ENCODE measurements around the gene SUN2.

Gene SUN2

DNA sequence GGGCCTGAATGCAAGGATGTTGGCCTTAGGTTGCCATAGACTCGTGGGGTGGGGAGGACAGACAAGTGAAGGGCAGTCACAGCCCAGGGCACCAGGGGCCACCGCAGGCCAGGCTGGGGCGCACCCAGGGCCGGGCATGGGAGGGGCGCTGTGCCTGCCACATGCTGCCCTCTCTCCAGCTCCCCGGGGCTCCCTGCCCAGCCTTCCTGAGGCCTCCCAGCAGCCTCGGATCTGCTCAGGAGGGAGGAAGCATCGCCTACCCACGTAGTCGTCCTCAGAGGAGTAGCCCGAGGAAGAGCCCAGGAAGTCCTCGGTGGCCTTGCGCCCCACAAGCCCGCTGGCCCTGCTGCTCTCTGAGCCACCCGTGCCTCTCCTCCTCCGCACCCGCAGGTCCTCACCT is 5.2 kb downstream of the SUN2 start:
- no peak for FAIRE-seq
- no peak for DNase-seq (ENCODE audit: insufficient read length)
- TF ChIP-seq POLR2A (IDR thresholded peaks at IDR 0.05; ENCODE audit: low read depth, low read length) (no peak), TAF1 (IDR thresholded peaks at IDR 0.05; ENCODE audit: borderline replicate concordance, low read depth, low read length) (no peak), POLR2AphosphoS5 (IDR thresholded peaks at IDR 0.05; ENCODE audit: low read depth, low read length) (no peak)

- FAIRE-seq (no peak), DNase-seq (ENCODE audit: insufficient read length) (no peak)
- TF ChIP-seq POLR2AphosphoS5 (IDR thresholded peaks at IDR 0.05; ENCODE audit: low read depth, low read length) (no peak), POLR2A (IDR thresholded peaks at IDR 0.05; ENCODE audit: low read depth, low read length) (no peak), TAF1 (IDR thresholded peaks at IDR 0.05; ENCODE audit: borderline replicate concordance, low read depth, low read length) (no peak)
Observed at GRCh38 chr22:38750104-38750503, 5.7 kb downstream of the SUN2 start.

GRCh38 chr22:38748487-38749136 is 7.2 kb downstream of the SUN2 start:
- no peak for DNase-seq (ENCODE audit: insufficient read length)
- FAIRE-seq, result no peak
- TF ChIP-seq POLR2A (IDR thresholded peaks at IDR 0.05; ENCODE audit: low read depth, low read length) (no peak), TAF1 (IDR thresholded peaks at IDR 0.05; ENCODE audit: borderline replicate concordance, low read depth, low read length) (no peak), POLR2AphosphoS5 (IDR thresholded peaks at IDR 0.05; ENCODE audit: low read depth, low read length) (no peak)

DNA sequence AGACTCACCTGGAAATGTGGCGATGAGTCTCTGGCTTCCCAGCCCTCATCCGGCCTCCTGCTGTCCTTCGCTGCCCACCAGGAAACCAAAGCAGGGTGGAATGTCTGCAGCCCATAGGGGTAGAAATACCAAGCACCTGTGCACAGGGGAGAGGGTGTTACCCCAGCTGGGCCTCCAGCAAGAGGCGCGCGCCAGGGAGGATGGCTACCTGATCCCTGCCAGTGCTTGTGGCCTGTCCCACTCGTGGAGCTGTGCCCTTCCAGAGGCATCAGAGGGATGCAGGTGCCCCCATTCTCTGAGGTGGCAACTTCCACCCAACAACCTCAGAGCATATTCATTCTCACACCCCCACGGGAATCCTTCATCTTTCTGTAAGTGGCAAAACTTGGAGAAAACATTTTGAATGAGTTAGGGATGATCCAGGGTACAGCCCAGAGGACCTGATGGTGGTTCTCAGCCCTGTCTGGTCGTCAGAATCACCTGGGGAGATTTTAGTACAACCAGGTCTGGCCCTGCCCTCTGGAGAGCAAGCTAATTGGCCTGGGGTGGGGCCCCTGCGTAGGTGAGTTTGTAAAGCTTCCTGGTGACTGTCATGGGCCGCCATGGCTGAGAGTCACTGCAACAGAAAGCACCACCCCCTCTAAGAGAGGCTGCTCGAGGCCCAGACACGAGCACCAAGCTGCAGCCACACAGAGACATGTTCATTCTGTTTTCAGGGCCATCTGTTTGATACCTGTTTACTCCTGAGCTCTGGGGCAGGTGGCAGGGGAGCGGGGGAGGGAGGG is 9.9 kb downstream of the SUN2 start:
- DNase-seq (ENCODE audit: insufficient read length), result no peak
- no peak for TF ChIP-seq TAF1 (IDR thresholded peaks at IDR 0.05; ENCODE audit: borderline replicate concordance, low read depth, low read length)
- peak; percentile 28; the same call in 1 of the 2 replicates for TF ChIP-seq POLR2A (IDR thresholded peaks at IDR 0.05; ENCODE audit: low read depth, low read length)
- no peak for FAIRE-seq

GRCh38 chr22:38744981-38745380 is 10.8 kb downstream of the SUN2 start:
- DNase-seq (ENCODE audit: insufficient read length), result no peak
- TF ChIP-seq POLR2A (IDR thresholded peaks at IDR 0.05; ENCODE audit: low read depth, low read length), result no peak
- no peak for TF ChIP-seq TAF1 (IDR thresholded peaks at IDR 0.05; ENCODE audit: borderline replicate concordance, low read depth, low read length)
- no peak; the same call in 1 of the 2 replicates for TF ChIP-seq POLR2AphosphoS5 (IDR thresholded peaks at IDR 0.05; ENCODE audit: low read depth, low read length)
- no peak for FAIRE-seq

- no peak for FAIRE-seq
- no peak for TF ChIP-seq TAF1 (IDR thresholded peaks at IDR 0.05; ENCODE audit: borderline replicate concordance, low read depth, low read length)
- peak; percentile 22 for TF ChIP-seq POLR2AphosphoS5 (IDR thresholded peaks at IDR 0.05; ENCODE audit: low read depth, low read length)
- DNase-seq (ENCODE audit: insufficient read length), result no peak
Observed at GRCh38 chr22:38742176-38742942, 13.4 kb downstream of the SUN2 start.

GRCh38 chr22:38741576-38741975 is 14.2 kb downstream of the SUN2 start:
- FAIRE-seq (no peak), DNase-seq (ENCODE audit: insufficient read length) (no peak)
- TF ChIP-seq POLR2AphosphoS5 (IDR thresholded peaks at IDR 0.05; ENCODE audit: low read depth, low read length) (no peak), TAF1 (IDR thresholded peaks at IDR 0.05; ENCODE audit: borderline replicate concordance, low read depth, low read length) (no peak), POLR2A (IDR thresholded peaks at IDR 0.05; ENCODE audit: low read depth, low read length) (no peak)

GRCh38 chr22:38741166-38741565 is 14.6 kb downstream of the SUN2 start:
- FAIRE-seq (no peak), DNase-seq (ENCODE audit: insufficient read length) (no peak)
- TF ChIP-seq POLR2A (IDR thresholded peaks at IDR 0.05; ENCODE audit: low read depth, low read length) (no peak; the same call in 1 of the 2 replicates), TAF1 (IDR thresholded peaks at IDR 0.05; ENCODE audit: borderline replicate concordance, low read depth, low read length) (no peak), POLR2AphosphoS5 (IDR thresholded peaks at IDR 0.05; ENCODE audit: low read depth, low read length) (no peak)

DNA sequence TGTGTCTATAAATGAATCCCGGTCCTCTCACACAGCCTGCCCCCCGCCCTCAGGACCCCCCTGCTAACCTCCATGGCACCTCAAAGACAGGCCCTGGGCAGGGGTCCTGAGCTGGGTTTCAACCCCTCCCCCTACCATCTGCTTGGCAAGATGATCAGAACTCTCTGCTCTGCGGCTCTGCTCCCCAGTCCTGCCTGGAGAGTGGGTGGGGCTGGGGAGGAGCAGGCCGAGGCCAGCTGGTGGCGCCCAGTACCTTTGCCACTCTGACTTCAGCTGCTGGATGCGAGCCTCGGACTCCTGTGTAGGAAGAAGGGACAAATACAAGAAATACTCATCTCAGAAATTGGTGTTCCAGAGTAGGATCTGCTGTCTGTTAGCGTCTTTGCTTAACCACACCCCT is 15.0 kb downstream of the SUN2 start:
- TF ChIP-seq TAF1 (IDR thresholded peaks at IDR 0.05; ENCODE audit: borderline replicate concordance, low read depth, low read length) (no peak), POLR2AphosphoS5 (IDR thresholded peaks at IDR 0.05; ENCODE audit: low read depth, low read length) (no peak), POLR2A (IDR thresholded peaks at IDR 0.05; ENCODE audit: low read depth, low read length) (no peak)

DNA sequence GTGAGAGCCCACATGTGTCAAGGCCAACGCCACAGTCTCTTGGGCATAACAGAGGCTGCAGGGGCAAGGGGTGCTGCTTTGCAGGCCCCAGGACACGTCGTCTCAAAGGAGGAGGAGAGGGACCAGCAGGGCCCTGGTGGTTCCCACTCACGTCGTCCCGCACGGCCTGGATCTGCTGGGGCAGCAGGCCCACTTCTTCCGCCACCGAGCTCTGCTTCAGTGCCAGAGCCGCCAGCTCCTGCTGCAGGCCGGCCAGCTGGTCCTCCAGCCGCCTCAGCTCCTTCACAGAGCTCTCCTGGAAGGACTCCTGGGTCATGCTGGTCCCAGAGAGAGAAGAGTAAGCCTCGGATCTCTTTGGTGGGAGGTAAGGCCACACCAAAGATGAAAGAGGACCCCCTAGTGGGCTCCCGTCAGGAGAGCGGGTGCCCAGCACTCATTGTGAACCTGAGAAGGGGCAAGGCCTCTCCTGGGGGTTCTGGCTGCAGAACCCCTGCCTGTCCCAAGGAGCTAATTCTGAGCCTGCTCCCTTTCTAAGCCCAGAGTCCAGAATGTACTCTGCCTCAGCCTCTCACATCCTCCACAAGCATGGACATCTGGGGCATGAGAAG is 15.6 kb downstream of the SUN2 start:
- FAIRE-seq, result no peak
- TF ChIP-seq TAF1 (IDR thresholded peaks at IDR 0.05; ENCODE audit: borderline replicate concordance, low read depth, low read length) (no peak), POLR2A (IDR thresholded peaks at IDR 0.05; ENCODE audit: low read depth, low read length) (no peak), POLR2AphosphoS5 (IDR thresholded peaks at IDR 0.05; ENCODE audit: low read depth, low read length) (peak; percentile 51)
- DNase-seq (ENCODE audit: insufficient read length), result no peak

More for the DNA sequence above, 15.0 kb downstream of the SUN2 start:
- FAIRE-seq, result no peak
- no peak for DNase-seq (ENCODE audit: insufficient read length)
